Pulmonary artery endothelial cell (primary cell): Measurements from ENCODE around the gene LRRK2. TPM values are rescaled to one million over a fixed set of nuclear protein-coding genes. Genes with fewer than 3 reads are reported as not detected.
"Not testable (repeated sequence)": the region's sequence is repeated elsewhere in the genome, so short reads cannot be mapped to it uniquely, and the experiment has no call there.

ENCODE experiments used
- DNase-seq: peaks from one replicate; pipeline ENCODE4 v3.0.0-alpha.2; 2011; ENCODE audit warnings: low read depth, low spot score
- total RNA-seq: library from RNA; depleted of rRNA; stranded (reverse); fragments of >200 nt; gene quantifications from 2 replicates; pipeline ENCODE4 v1.2.3, GENCODE V29; 2014

The LRRK2 gene
- 3.8 and 7.2 TPM in 2 replicates for total RNA-seq

GRCh38 chr12:40224439-40225291 lies at the start of gene LRRK2:
Gene LRRK2, plus strand, starts transcription at chr12:40224997. Its CDS starts 135 bp downstream, at chr12:40225132.
- DNase-seq: peak; percentile 41

GRCh38 chr12:40175045-40175444 lies 49.8 kb upstream of the LRRK2 start:
- no peak for DNase-seq

GRCh38 chr12:40175489-40175888 lies 49.3 kb upstream of the LRRK2 start:
- DNase-seq: no peak

- no peak for DNase-seq
Measured at GRCh38 chr12:40178701-40179100, 46.1 kb upstream of the LRRK2 start.

GRCh38 chr12:40181490-40181889 lies 43.3 kb upstream of the LRRK2 start:
- no peak for DNase-seq

GRCh38 chr12:40183715-40184114 lies 41.1 kb upstream of the LRRK2 start:
- no peak for DNase-seq

GRCh38 chr12:40184493-40185302 lies 40.1 kb upstream of the LRRK2 start:
- DNase-seq: no peak

- no peak for DNase-seq
Measured at GRCh38 chr12:40185303-40185693, 39.5 kb upstream of the LRRK2 start.

GRCh38 chr12:40188558-40189320 lies 36.1 kb upstream of the LRRK2 start:
- DNase-seq: no peak

GRCh38 chr12:40192704-40193255 lies 32.0 kb upstream of the LRRK2 start:
- peak; percentile 26 for DNase-seq

- no peak for DNase-seq
Measured at GRCh38 chr12:40194846-40195245, 30.0 kb upstream of the LRRK2 start.

GRCh38 chr12:40197590-40197989 lies 27.2 kb upstream of the LRRK2 start:
- DNase-seq: no peak

- DNase-seq: no peak
Measured at GRCh38 chr12:40198601-40199000, 26.2 kb upstream of the LRRK2 start.

GRCh38 chr12:40202095-40203059 lies 22.4 kb upstream of the LRRK2 start:
- no peak for DNase-seq

- no peak for DNase-seq
Measured at GRCh38 chr12:40203060-40203430, 21.8 kb upstream of the LRRK2 start.

GRCh38 chr12:40204337-40204736 lies 20.5 kb upstream of the LRRK2 start:
- DNase-seq: no peak

- DNase-seq: no peak
Measured at GRCh38 chr12:40207551-40207950, 17.2 kb upstream of the LRRK2 start.

GRCh38 chr12:40208707-40209446 lies 15.9 kb upstream of the LRRK2 start:
- no peak for DNase-seq

- no peak for DNase-seq
Measured at GRCh38 chr12:40209886-40210285, 14.9 kb upstream of the LRRK2 start.

- DNase-seq: not testable (repeated sequence)
Measured at GRCh38 chr12:40211186-40211585, 13.6 kb upstream of the LRRK2 start.
